ENCODE measurements around the gene TSPEAR. TPM values are rescaled to one million over a fixed set of nuclear protein-coding genes. Genes with fewer than 3 reads are reported as not detected.
"Not testable (repeated sequence)": the region's sequence is repeated elsewhere in the genome, so short reads cannot be mapped to it uniquely, and the experiment has no call there.

Gene TSPEAR
- total RNA-seq, 4 donors from 2014 or later: 0.19 TPM; not detected in 3

DNA sequence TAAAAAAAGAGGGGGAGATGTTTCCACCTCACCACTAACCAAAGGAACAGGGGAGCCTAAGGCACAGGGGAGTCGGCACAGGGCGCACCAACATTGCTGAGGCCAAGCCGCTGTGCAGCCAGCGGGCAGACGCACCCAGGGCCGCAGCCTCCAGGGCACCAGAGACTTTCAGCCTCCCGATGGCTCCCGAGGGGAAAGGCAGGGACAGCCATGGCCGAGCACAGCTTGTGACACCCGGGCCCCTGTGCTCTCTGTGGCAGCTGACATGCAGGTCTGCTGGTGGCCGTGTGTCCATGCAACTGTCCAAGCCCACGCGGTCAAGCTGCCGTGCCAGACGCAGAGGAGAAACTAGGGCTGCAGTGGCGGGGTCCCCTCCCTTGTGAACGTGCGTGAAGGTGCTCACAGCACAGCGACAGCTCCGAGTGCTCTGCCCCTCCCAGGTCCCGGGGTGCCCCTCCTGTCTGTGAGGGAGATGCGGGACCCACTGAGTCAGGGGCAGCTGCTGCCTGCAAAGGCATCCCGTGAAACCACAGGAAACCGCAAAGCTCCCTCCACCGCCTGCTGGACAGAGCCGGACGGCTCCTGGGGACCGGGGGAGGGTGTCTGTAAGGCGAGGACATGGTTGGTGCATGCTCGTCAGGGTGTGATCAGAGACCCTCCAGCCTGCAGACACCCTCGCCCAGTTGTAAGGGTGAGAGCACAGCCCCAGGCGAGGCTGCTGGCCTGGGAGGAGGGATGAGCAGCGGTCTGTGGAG is 62.6 kb downstream of the TSPEAR start:
- TF ChIP-seq, protein P1, sequence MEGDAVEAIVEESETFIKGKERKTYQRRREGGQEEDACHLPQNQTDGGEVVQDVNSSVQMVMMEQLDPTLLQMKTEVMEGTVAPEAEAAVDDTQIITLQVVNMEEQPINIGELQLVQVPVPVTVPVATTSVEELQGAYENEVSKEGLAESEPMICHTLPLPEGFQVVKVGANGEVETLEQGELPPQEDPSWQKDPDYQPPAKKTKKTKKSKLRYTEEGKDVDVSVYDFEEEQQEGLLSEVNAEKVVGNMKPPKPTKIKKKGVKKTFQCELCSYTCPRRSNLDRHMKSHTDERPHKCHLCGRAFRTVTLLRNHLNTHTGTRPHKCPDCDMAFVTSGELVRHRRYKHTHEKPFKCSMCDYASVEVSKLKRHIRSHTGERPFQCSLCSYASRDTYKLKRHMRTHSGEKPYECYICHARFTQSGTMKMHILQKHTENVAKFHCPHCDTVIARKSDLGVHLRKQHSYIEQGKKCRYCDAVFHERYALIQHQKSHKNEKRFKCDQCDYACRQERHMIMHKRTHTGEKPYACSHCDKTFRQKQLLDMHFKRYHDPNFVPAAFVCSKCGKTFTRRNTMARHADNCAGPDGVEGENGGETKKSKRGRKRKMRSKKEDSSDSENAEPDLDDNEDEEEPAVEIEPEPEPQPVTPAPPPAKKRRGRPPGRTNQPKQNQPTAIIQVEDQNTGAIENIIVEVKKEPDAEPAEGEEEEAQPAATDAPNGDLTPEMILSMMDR (IDR thresholded peaks at IDR 0.05): no peak
- no peak for DNase-seq (ENCODE audit: low spot score)
- ATAC-seq (ENCODE audit: low FRiP score): no peak

DNA sequence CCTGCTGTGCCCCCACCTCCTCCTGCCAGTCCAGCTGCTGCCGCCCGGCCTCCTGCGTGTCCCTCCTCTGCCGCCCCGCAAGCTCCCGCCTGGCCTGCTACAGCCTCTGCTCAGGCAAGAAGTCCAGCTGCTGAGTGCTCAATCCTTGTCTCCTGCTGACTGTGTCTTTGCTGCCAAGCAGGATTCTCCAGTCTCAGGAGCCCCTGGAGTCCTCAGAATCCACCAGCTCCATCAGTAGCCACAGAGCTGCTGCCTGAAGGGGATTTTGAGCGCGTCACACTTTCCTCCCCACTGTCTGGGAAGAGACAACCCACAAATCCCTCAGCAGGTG is 64.2 kb downstream of the TSPEAR start:
- TF ChIP-seq, protein P1 (IDR thresholded peaks at IDR 0.05): no peak
- DNase-seq (ENCODE audit: low spot score) (no peak), ATAC-seq (ENCODE audit: low FRiP score) (no peak)

DNA sequence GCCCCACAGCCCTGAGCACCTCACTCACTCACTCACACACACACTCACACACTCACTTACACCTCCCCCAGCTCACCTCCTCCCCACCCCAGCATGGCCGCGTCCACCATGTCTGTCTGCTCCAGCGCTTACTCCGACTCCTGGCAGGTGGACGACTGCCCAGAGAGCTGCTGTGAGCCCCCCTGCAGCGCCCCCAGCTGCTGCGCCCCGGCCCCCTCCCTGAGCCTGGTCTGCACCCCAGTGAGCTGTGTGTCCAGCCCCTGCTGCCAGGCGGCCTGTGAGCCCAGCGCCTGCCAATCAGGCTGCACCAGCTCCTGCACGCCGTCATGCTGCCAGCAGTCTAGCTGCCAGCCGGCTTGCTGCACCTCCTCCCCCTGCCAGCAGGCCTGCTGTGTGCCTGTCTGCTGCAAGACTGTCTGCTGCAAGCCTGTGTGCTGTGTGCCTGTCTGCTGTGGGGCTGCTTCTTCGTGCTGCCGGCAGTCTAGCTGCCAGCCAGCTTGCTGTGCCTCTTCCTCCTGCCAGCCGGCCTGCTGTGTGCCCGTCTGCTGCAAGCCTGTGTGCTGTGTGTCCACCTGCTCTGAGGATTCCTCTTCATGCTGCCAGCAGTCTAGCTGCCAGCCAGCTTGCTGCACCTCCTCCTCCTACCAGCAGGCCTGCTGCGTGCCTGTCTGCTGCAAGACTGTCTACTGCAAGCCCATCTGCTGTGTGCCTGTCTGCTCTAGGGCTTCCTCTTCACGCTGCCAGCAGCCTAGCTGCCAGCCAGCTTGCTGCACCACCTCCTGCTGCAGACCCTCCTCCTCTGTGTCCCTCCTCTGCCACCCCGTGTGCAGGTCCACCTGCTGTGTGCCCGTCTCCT is 64.8 kb downstream of the TSPEAR start, which contains the start of gene KRTAP10-11:
Gene KRTAP10-11, plus strand, starts transcription at position 49 of the 856 bp plus-strand sequence. Its CDS starts 45 bp downstream, at position 94.
- not testable (repeated sequence) for DNase-seq (ENCODE audit: low spot score)

DNA sequence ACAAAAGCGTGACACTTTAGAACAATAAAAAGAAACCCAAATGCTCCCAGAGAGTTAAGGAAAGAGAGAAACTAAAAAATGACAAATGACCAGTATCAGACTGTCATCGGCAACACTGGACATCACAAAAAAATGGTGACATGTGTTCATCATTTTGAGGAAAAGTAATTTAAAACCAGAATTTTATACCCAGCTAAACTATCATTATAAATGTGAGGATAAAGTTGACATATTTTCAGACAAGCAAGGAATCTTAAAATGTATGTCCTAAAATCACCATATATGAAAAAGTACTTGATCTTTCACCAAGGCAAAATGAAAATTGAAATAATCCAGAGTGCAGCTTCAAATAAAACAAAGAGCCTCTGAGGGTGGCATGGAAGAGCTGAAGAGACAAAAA is 66.5 kb downstream of the TSPEAR start:
- no peak for ATAC-seq (ENCODE audit: low FRiP score)
- no peak for DNase-seq (ENCODE audit: low spot score)
- TF ChIP-seq, protein P1 (IDR thresholded peaks at IDR 0.05): no peak

More for the DNA sequence above, 64.8 kb downstream of the TSPEAR start, which contains the start of gene KRTAP10-11:
- ATAC-seq (ENCODE audit: low FRiP score): not testable (repeated sequence)

DNA sequence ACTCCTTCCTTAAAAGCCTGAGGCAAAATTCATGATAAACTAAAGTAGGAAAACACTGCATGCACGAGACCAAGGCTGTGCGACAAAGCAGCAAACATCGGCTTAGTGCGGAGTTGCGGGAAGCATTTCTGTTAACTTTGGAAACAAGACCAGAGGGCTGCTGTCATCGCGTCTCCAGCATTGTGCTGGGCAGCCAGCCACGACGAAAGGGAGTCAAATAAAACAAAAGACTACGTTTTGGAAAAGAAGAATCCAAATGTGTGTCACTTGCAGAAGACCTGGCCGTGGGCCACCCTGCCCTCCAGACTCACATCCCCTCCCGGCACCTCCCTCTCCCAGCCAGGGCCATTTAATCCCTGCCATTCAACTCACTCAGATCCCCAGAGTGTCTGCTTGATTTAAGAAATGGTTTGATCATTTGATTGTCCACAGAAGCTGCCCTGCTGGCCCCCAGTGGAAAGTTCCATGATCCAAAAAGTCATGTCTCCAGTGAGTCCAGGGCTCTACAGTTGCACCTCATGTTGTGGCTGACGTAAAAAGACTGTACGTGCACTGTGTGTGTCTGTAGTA is 67.5 kb downstream of the TSPEAR start:
- ATAC-seq (ENCODE audit: low FRiP score): no peak
- DNase-seq (ENCODE audit: low spot score): no peak

DNA sequence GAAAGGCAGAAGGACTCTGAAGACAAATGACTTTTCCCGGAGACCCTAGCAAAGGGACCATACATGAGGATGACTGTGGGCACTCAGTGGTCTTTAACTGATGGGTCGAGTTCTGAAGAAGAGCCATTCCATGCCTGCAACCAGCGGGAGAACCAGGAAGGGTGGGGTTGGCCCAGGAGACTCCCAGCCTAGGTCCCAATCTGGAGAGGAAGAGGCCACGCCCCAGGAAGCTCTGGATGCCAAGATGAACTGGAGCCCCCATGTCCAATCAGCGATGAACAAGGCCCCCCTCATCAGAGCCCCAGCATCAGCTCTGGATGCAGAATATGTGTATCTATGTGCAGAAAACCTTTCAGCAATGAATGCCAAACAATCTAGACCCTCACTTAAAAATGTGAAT is 70.6 kb downstream of the TSPEAR start:
- DNase-seq (ENCODE audit: low spot score) (no peak), ATAC-seq (ENCODE audit: low FRiP score) (no peak)
- TF ChIP-seq, protein P1 (IDR thresholded peaks at IDR 0.05): no peak

More for the DNA sequence above, 67.5 kb downstream of the TSPEAR start:
- TF ChIP-seq, protein P1 (IDR thresholded peaks at IDR 0.05): no peak

DNA sequence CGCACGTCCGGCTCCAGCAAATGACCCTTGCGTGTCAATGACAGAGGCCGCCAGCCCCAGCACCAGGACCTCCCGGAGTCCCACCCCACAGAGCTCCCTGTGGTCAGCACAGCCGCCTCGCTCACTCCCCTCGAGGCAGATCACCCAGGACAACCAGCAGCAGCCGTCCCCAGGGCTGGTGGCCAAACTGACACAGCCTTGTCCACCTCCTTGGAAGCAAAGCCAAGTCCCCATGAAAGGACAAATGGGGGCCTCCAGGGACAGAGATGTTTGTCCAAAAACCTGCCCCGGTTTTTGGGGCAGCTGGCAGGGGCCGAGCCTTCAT is 72.1 kb downstream of the TSPEAR start:
- TF ChIP-seq, protein P1 (IDR thresholded peaks at IDR 0.05): no peak
- ATAC-seq (ENCODE audit: low FRiP score) (no peak), DNase-seq (ENCODE audit: low spot score) (no peak)

DNA sequence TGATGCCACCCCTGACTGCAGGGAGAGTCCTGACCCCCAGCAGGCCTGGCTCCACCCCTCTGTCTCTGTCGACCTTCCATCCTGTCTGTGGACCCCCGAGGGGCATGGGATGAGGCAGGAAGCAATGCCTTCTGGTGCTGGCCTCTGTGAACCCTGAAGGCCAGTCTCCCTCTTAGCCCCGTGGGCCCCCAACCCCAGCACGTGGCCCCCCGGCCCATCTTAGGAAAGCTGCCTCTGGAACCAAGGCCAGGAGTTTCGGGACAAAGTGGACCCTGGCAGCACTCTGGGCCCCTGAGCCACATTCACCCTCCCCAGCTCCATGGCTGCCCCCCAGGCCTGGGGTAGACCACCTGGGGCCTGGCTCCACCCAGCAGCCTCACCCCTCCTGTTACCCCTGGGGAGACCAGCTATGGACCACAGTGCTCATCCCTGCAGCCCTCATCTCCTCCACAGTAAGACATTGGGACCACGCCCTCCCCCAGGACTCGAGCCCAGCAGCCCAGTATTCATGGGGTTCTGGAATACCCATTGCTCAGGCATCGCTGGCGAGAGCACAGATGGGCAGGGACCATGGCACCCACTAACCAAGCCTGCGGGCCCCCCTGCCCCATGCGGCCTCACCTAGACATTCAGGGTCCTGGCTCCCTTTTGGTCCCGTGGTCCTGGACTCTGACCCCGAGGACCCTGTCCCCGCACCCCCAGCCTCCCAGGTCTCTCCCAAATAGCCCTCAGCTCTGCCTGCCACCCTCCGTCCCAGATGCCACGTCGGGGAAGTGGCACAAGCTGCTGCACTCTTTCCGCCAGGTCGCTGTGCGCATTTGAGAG is 72.7 kb downstream of the TSPEAR start:
- ATAC-seq (ENCODE audit: low FRiP score); DNase-seq (ENCODE audit: low spot score): not testable (repeated sequence)

DNA sequence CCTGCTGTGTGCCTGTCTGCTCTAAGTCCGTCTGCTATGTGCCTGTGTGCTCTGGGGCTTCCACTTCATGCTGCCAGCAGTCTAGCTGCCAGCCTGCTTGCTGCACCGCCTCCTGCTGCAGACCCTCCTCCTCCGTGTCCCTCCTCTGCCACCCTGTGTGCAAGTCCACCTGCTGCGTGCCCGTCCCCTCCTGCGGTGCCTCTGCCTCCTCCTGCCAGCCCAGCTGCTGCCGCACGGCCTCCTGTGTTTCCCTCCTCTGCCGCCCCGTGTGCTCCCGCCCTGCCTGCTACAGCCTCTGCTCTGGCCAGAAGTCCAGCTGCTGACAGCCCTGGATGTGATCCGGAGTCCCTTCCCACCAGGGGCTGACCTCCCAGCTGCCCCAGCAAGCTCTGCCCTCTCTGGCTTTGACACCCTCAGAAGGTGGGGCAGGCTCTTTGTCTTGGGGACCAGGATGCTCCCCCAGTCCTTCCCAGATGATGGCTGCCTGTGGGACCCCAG is 73.5 kb downstream of the TSPEAR start:
- not testable (repeated sequence) for ATAC-seq (ENCODE audit: low FRiP score)

More for the DNA sequence above, 73.5 kb downstream of the TSPEAR start:
- DNase-seq (ENCODE audit: low spot score): not testable (repeated sequence)
